ENCODE data around the gene ORC4.
A peak's percentile ranks its signal among the peaks of the same experiment; 100 is the strongest.

GRCh38 chr2:148020111-148021058 lies at the start of gene ORC4:
- TF ChIP-seq CTCF (conservative IDR thresholded peaks at IDR 0.05 in 1 of 2, IDR thresholded peaks at IDR 0.05 in 1 of 2; ENCODE audit: extremely low read depth in 1 of 2, insufficient read depth in 1 of 2, low read depth in 1 of 2, low read length in 2 of 2) (peak; percentile 34 to 69), EZH2 (IDR thresholded peaks at IDR 0.05; ENCODE audit: borderline replicate concordance, low read length) (no peak)

Data from mammary epithelial cell (primary cell).